ENCODE data around the gene NAXE.

DNA sequence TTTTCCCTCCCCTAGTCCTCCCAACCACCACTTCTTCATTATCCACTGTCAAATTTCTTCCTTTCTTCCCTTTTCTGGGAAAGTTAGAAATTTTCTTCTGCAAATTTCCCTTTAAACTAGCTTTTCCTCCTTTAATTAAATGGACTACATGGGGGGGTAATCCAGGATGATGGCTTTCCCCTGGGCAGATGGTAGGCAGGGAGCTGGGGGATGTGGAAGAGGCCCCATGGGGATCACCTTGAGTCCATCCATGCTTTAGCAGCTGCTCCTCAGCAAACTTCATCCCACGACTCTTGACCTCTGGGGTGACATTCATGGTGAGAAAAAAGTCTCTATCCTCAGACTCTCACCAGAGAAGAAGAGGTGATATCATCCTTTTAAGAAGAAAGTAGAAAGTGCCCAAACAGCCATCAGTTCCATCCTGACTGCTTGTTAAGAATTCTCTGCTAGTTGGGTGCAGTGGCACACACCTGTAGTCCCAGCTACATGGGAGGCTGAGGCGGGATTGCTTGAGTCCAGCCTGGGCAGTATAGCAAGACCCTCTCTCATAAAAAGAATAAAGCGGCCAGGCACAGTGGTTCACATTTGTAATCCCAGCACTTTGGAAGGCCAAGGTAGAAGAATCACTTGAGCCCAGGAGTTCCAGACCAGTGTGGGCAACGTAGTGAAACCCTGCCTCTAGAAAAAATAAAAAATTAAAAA, 7.3 kb downstream of the NAXE start:
- no peak for TF ChIP-seq YY1 (IDR thresholded peaks at IDR 0.05; ENCODE audit: low read depth)
- no peak for TF ChIP-seq TAF1 (IDR thresholded peaks at IDR 0.05; ENCODE audit: low read depth)
- TF ChIP-seq, protein P1, sequence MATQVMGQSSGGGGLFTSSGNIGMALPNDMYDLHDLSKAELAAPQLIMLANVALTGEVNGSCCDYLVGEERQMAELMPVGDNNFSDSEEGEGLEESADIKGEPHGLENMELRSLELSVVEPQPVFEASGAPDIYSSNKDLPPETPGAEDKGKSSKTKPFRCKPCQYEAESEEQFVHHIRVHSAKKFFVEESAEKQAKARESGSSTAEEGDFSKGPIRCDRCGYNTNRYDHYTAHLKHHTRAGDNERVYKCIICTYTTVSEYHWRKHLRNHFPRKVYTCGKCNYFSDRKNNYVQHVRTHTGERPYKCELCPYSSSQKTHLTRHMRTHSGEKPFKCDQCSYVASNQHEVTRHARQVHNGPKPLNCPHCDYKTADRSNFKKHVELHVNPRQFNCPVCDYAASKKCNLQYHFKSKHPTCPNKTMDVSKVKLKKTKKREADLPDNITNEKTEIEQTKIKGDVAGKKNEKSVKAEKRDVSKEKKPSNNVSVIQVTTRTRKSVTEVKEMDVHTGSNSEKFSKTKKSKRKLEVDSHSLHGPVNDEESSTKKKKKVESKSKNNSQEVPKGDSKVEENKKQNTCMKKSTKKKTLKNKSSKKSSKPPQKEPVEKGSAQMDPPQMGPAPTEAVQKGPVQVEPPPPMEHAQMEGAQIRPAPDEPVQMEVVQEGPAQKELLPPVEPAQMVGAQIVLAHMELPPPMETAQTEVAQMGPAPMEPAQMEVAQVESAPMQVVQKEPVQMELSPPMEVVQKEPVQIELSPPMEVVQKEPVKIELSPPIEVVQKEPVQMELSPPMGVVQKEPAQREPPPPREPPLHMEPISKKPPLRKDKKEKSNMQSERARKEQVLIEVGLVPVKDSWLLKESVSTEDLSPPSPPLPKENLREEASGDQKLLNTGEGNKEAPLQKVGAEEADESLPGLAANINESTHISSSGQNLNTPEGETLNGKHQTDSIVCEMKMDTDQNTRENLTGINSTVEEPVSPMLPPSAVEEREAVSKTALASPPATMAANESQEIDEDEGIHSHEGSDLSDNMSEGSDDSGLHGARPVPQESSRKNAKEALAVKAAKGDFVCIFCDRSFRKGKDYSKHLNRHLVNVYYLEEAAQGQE (IDR thresholded peaks at IDR 0.05; ENCODE audit: low read depth): no peak
- TF ChIP-seq, protein P2, sequence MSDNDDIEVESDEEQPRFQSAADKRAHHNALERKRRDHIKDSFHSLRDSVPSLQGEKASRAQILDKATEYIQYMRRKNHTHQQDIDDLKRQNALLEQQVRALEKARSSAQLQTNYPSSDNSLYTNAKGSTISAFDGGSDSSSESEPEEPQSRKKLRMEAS (IDR thresholded peaks at IDR 0.05): no peak
- no peak for TF ChIP-seq CREB1 (IDR thresholded peaks at IDR 0.05; ENCODE audit: low read depth)
